GM21515 (cell line): ENCODE data around the gene DHX57.

ENCODE experiments used
- ATAC-seq: cut with Tn5 transposase; IDR thresholded peaks from one replicate; pipeline ENCODE4 v1.9.1; 2021; ENCODE audit not compliant: unreplicated experiment

DHX57 gene

DNA sequence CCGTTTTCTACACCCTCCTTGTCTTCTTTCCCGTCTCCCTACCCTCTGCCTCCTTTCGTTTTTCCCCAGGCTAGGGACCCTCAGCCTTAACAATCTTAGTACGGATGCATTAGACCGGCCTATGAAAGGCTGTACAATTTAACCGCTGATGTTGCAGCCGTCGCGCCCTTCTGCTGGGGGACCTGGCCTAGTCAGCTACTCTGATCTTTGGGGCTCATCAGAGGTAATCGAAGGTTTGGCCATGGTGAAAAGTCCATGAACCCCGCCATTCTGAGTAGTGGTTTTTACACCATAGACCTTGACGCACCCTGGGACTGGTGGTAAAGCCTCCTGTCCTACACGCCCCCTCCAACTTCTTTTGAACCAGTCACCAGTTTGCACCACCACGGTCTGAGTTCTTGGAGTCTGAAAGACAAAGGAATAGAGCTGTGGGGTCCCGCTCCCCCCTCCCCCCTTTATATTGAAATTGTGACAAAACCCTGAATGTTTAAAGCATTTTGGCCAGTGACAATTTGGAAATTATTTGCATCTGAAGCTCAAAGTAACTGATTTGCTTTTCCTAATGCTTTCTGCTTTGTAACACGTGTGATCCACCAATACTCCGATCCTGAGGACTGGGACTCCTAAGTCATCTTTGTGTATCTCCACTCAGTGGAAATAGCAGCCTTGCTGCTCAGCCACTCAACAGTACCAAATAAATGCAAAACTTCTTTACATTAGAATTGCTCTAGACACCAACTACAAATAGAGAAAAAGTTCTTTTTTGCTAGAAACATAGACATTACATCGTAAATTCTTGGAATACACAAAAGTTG, 123.9 kb downstream of the DHX57 start:
- peak; percentile 28 for ATAC-seq

DNA sequence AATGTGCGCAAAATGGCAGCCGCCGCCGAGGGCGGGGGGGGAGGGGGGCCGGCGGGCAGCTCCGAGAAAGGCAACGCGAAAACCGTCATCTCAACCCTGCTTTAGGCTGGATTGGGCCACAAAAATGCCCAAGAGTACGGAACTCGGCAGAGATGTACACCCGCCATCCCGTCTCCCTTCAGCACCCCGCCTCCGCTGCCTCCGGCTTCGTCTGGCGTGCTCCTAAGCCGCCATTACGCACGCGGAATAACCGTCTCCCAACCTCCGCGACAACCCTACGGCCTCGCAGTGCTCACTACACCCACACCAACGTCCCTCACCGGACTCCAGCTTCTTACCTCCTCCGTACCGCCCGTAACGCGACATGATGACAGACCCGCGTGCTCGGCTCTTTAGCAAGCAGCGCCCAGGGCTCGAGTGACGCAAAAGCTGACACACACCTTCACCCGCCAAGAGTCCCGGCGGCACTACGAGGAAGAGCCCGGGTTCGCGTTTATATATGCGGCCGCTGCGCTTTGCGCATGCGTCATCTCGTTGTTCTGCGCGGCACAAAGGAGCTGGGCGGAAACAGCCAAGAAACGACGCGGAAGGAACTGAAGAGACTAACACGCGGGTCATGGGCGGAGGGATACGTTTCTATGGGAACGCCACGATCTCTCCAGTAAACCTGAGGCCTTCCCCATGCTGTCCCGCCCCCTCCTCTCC, 124.7 kb downstream of the DHX57 start, which contains the start of gene SRSF7:
Gene SRSF7 (minus strand): TSS at position 471 of the 705 bp plus-strand sequence. CDS start 105 bp downstream, at position 366.
- ATAC-seq = peak; percentile 84

- ATAC-seq = peak; percentile 34
Measured at GRCh38 chr2:38750011-38750890, 125.5 kb downstream of the DHX57 start.

- ATAC-seq = no peak
Measured at GRCh38 chr2:38748943-38749804, 126.6 kb downstream of the DHX57 start.

DNA sequence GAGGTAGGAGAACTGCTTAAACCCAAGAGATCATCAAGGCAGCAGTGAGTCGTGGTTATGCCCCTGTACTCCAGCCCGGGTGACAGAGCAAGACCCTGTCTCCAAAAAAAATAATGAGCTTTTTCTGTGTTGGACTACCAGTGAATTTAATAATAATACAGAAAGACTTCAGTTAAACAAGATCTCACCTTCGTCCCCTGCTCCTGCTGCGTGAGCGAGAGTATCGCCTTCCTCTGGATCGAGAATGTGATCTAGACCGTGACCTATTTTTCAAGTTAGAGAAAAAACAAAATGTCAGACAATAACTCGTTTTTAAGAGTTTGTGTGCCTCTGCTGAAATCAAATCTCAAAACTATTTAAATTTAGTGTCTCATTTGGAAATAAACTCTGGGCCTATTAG, 127.3 kb downstream of the DHX57 start:
- no peak for ATAC-seq

- no peak for ATAC-seq
Measured at GRCh38 chr2:38747819-38748218, 127.9 kb downstream of the DHX57 start.
